Kidney (tissue), 14 donors: Measurements from ENCODE around the gene CDR2L. TPM values are rescaled to one million over a fixed set of nuclear protein-coding genes. Genes with fewer than 3 reads are reported as not detected.

Experiments used
- DNase-seq, 5 donors: peaks; one replicate each; pipeline ENCODE4 v3.0.0-alpha.2; 2013 to 2020
- FAIRE-seq: peaks from 2 replicates; lab custom pipeline; 2012; peaks lifted over from hg19 to GRCh38; lab: Jason Lieb, UNC
- H3K27ac ChIP-seq, 2 donors: one replicate each; pipeline ENCODE4 v1.7.0; 2013; ENCODE audit warnings: low read depth in 2 of 2, low read length in 2 of 2, inconsistent platforms in 1 of 2
- H3K27me3 ChIP-seq: one replicate; pipeline ENCODE4 v1.7.1; 2013; ENCODE audit warnings: low read length, inconsistent platforms; ENCODE audit not compliant: control insufficient read depth, insufficient read depth
- H3K36me3 ChIP-seq, 3 donors: one replicate each; pipeline versions ENCODE4 v1.7.0 to v1.7.1; 2013; ENCODE audit warnings: low read length in 3 of 3, control low read depth in 1 of 3, inconsistent platforms in 1 of 3; ENCODE audit not compliant: insufficient read depth in 3 of 3, control insufficient read depth in 2 of 3
- H3K4me1 ChIP-seq, 3 donors: one replicate each; pipeline versions ENCODE4 v1.7.0 to v1.7.1; 2013; ENCODE audit warnings: low read length in 3 of 3, inconsistent platforms in 1 of 3, low read depth in 1 of 3; ENCODE audit not compliant: control insufficient read depth in 2 of 3, insufficient read depth in 2 of 3
- H3K4me3 ChIP-seq, 3 donors: one replicate each; pipeline versions ENCODE4 v1.7.0 to v1.8.1; 2013; ENCODE audit warnings: low read length in 3 of 3, control low read depth in 1 of 3, inconsistent platforms in 1 of 3
- H3K9ac ChIP-seq, 3 donors: one replicate each; pipeline versions ENCODE4 v1.7.0 to v1.7.1; 2013; ENCODE audit warnings: low read length in 3 of 3, control low read depth in 1 of 3, inconsistent platforms in 1 of 3
- H3K9me3 ChIP-seq, 3 donors: one replicate each; pipeline versions ENCODE4 v1.7.0 to v1.7.1; 2013; ENCODE audit warnings: low read length in 3 of 3, control low read depth in 1 of 3, inconsistent platforms in 1 of 3; ENCODE audit not compliant: control insufficient read depth in 2 of 3, insufficient read depth in 1 of 3
- CTCF ChIP-seq: IDR thresholded peaks from 3 replicates; pipeline ENCODE4 v1.5.1; 2012; ENCODE audit warnings: mild to moderate bottlenecking, moderate library complexity, borderline replicate concordance; ENCODE audit not compliant: insufficient read depth; ENCODE audit errors: extremely low read depth
- intact Hi-C: fragments of 100-400 bp; cut with DNase I; formaldehyde crosslinking; loops from one replicate; pipeline ENCODE4 v1.11.1; 2022
- polyA plus RNA-seq: library from polyadenylated mRNA; stranded (reverse); fragments of 350-450 nt; fragmentation: Illumina TruSeq; extraction: RNeasy Lipid Tissue Mini Kit (QIAGEN cat#74804); gene quantifications from one replicate; pipeline ENCODE4 v1.2.3, GENCODE V29; 2014; ENCODE audit warnings: low read depth, low replicate concordance; ENCODE audit not compliant: insufficient read depth
- total RNA-seq: library from RNA; stranded (reverse); fragmentation: NEBNext Ultra II Directional; extraction: Animal tissue kit (Norgen Biotek cat#: 25700); gene quantifications from one replicate; pipeline ENCODE4 v1.2.1, GENCODE V29; 2021
- donor health status: control.
- donor health status: control.
- donor health status: control.
- donor health status: control.
- donor health status: control.
- donor health status: DM: yes; HTN: yes; CAD: no.
- donor health status: Normal renal cell carcinoma (clear cell type).

The CDR2L gene
- total and polyA plus RNA-seq, 2 donors from 2014 or later, result 12.5 to 29.3 TPM

- Histone ChIP-seq H3K9me3 (no peaks in the 10 kb centered on the region), H3K4me1 (no peaks in the 10 kb centered on the region), H3K36me3 (no peaks in the 10 kb centered on the region), H3K9ac (no peak overlapping the region), H3K27me3 (peaks cover 15% of the 10 kb centered on the region), H3K27ac (no peak overlapping the region), H3K4me3 (no peak overlapping the region)
- DNase-seq, result peak in 1 of 5 donors; percentile 47
- FAIRE-seq, result no peak
- TF ChIP-seq CTCF, result no peak
- intact Hi-C loops, result no loop called here
Observed at GRCh38 chr17:74941128-74941725, 46.2 kb upstream of the CDR2L start.

- Histone ChIP-seq H3K27me3 (peaks cover 4% of the 10 kb centered on the region), H3K4me3 (no peak overlapping the region)
- FAIRE-seq, result no peak
Observed at GRCh38 chr17:74943808-74944522, 43.5 kb upstream of the CDR2L start.

GRCh38 chr17:74945543-74945942, 41.9 kb upstream of the CDR2L start:
- Histone ChIP-seq H3K27me3 (peaks cover 4% of the 10 kb centered on the region), H3K9me3 (no peaks in the 10 kb centered on the region), H3K27ac (no peak overlapping the region), H3K4me3 (no peak overlapping the region), H3K4me1 (no peaks in the 10 kb centered on the region), H3K9ac (no peak overlapping the region), H3K36me3 (no peaks in the 10 kb centered on the region)
- no peak for TF ChIP-seq CTCF
- intact Hi-C loops, result no loop called here
- DNase-seq (peak in 1 of 5 donors; percentile 37), FAIRE-seq (no peak)

More at GRCh38 chr17:74943808-74944522, 43.5 kb upstream of the CDR2L start:
- Histone ChIP-seq H3K9me3 (no peaks in the 10 kb centered on the region), H3K36me3 (no peaks in the 10 kb centered on the region), H3K27ac (no peak overlapping the region), H3K9ac (no peak overlapping the region), H3K4me1 (no peaks in the 10 kb centered on the region)
- TF ChIP-seq CTCF, result no peak
- intact Hi-C loops, result no loop called here
- DNase-seq, result peak in 1 of 5 donors; percentile 37
